GM12878 (cell line): ENCODE measurements around the gene CATSPERD. TPM values are rescaled to one million over a fixed set of nuclear protein-coding genes. Genes with fewer than 3 reads are reported as not detected.

Source experiments
- ATAC-seq: fragments of 200-7000 bp; cut with Tn5 transposase; 3 replicates; pipeline ENCODE4 v1.9.1; 2020; ENCODE audit warnings: mild to moderate bottlenecking, moderate library complexity
- BruUV-seq: library from RNA; stranded (reverse); fragments of 400-500 nt; replicated peaks from 2 replicates; lab custom pipeline; 2021; lab: Mats Ljungman, UMichigan
- CTCF ChIA-PET: fragments of 300-600 bp; sonication (Branson Sonifier 250); formaldehyde crosslinking; extraction: SDS; loops from one replicate; lab custom pipeline; 2021; ENCODE audit warnings: inconsistent platforms; lab: Yijun Ruan, JAX
- POLR2A ChIA-PET: fragments of 350-600 bp; formaldehyde crosslinking; extraction: SDS; loops from one replicate; lab custom pipeline; 2021; ENCODE audit warnings: inconsistent platforms; lab: Charles Lee
- RAD21 ChIA-PET: fragments of 300-600 bp; sonication (Branson Sonifier 250); formaldehyde crosslinking; loops from one replicate; lab custom pipeline; 2023; ENCODE audit warnings: antibody characterized with exemption; ENCODE audit not compliant: unreplicated experiment; lab: Charles Lee
- SMC1A ChIA-PET: fragments of 300-600 bp; sonication (Branson Sonifier 250); formaldehyde crosslinking; loops from one replicate; lab custom pipeline; 2023; ENCODE audit not compliant: unreplicated experiment, uncharacterized antibody; lab: Charles Lee
- DNase-seq: peaks from one replicate; pipeline ENCODE4 v3.0.0-alpha.2; 2011; ENCODE audit warnings: low read depth, low spot score
- FAIRE-seq: peaks from 3 replicates; lab custom pipeline; 2011; peaks lifted over from hg19 to GRCh38; lab: Jason Lieb, UNC
- H2AFZ ChIP-seq: 2 replicates; pipeline ENCODE4 v1.6.0; 2011; ENCODE audit warnings: low read depth, low read length, control low read depth; ENCODE audit not compliant: control insufficient read depth
- H3K27ac ChIP-seq: 2 replicates; pipeline ENCODE4 v1.5.1; 2011; ENCODE audit warnings: control low read depth; ENCODE audit not compliant: control insufficient read depth, insufficient read depth
- H3K27me3 ChIP-seq, 2 experiments: replicated peaks in 1 of 2; 2 replicates each; pipeline versions ENCODE4 v1.6.0 to v1.6.1; 2011; ENCODE audit warnings: low read length in 1 of 2; ENCODE audit not compliant: control insufficient read depth in 2 of 2, insufficient read depth in 2 of 2
- H3K36me3 ChIP-seq, 2 experiments: 2 replicates each; pipeline ENCODE4 v1.5.1; 2011; ENCODE audit warnings: low read length in 1 of 2; ENCODE audit not compliant: control insufficient read depth in 2 of 2, insufficient read depth in 2 of 2
- H3K4me1 ChIP-seq: 2 replicates; pipeline ENCODE4 v1.6.1; 2011; ENCODE audit warnings: mild to moderate bottlenecking, low read length, moderate library complexity, mixed read lengths; ENCODE audit not compliant: control insufficient read depth, insufficient read depth
- H3K4me2 ChIP-seq: 2 replicates; pipeline ENCODE4 v1.6.0; 2011; ENCODE audit warnings: control low read depth; ENCODE audit not compliant: control insufficient read depth, insufficient read depth
- H3K4me3 ChIP-seq: fragments of 200-600 bp; sonication (generic); 2 replicates; pipeline ENCODE4 v1.5.1; 2016
- H3K79me2 ChIP-seq: 2 replicates; pipeline ENCODE4 v1.6.0; 2011; ENCODE audit warnings: low read length; ENCODE audit not compliant: control insufficient read depth, insufficient read depth
- H3K9ac ChIP-seq: 2 replicates; pipeline ENCODE4 v1.8.0; 2011; ENCODE audit warnings: low read length, control low read depth, mixed read lengths; ENCODE audit not compliant: control insufficient read depth, insufficient read depth
- H3K9me3 ChIP-seq: replicated peaks from 3 replicates; pipeline ENCODE4 v1.5.1; 2011; ENCODE audit warnings: mild to moderate bottlenecking, low read length; ENCODE audit not compliant: control insufficient read depth, insufficient read depth
- H4K20me1 ChIP-seq: 2 replicates; pipeline ENCODE4 v1.6.0; 2011; ENCODE audit not compliant: control insufficient read depth, insufficient read depth
- BRCA1 ChIP-seq: IDR thresholded peaks from 2 replicates; pipeline ENCODE4 v1.6.1; 2011; ENCODE audit warnings: low read depth, low read length, improper control_type of control experiment
- HDAC2 ChIP-seq: fragments of 200-600 bp; sonication (generic); IDR thresholded peaks from 2 replicates; pipeline ENCODE4 v1.6.1; 2017
- POLR2A ChIP-seq: IDR thresholded peaks from 2 replicates; pipeline ENCODE4 v1.6.1; 2011; ENCODE audit warnings: low read depth, mild to moderate bottlenecking, low read length
- RBBP5 ChIP-seq: fragments of 200-600 bp; sonication (generic); conservative IDR thresholded peaks from 2 replicates; pipeline ENCODE4 v1.6.1; 2016
- WGBS: methylation state at CpG from one replicate; pipeline ENCODE4 v1.1.6; 2016; ENCODE audit warnings: low lambda C conversion rate; ENCODE audit not compliant: insufficient replicate concordance, insufficient coverage; ENCODE audit errors: missing lambda C conversion rate; 5-methylcytosine and 5-hydroxymethylcytosine counted together
- in situ Hi-C: fragments of 300-500 bp; cut with MboI; formaldehyde crosslinking; loops from 9 replicates; pipeline ENCODE4 v1.14.3; 2018; ENCODE audit warnings: mixed read lengths
- intact Hi-C: fragments of 100-400 bp; cut with micrococcal nuclease; formaldehyde crosslinking; loops from one replicate; pipeline ENCODE4 v1.14.2; 2022; ENCODE audit not compliant: unreplicated experiment
- polyA plus RNA-seq, 11 experiments: library from polyadenylated mRNA; depleted of rRNA in 4 of 11; unstranded in 6 of 11; stranded (reverse) in 5 of 11; fragments of >200 nt; fragmentation: Nextera tagmentation in 4 of 11; fragmentation: Illumina TruSeq in 1 of 11; extraction: Ambion mirVana in 4 of 11; extraction: Trizol in 1 of 11; gene quantifications; 1 replicate in 1 of 11; 2 replicates in 10 of 11; pipeline versions ENCODE4 v1.2.1 to v1.2.3, GENCODE V29; 2011 to 2016; ENCODE audit warnings: inconsistent platforms in 2 of 11, missing spikeins in 2 of 11, low read depth in 1 of 11
- total RNA-seq, 4 experiments: library from RNA; depleted of rRNA in 3 of 4; stranded (reverse); fragments of >200 nt in 3 of 4; fragmentation: Illumina TruSeq in 1 of 4; extraction: Trizol in 1 of 4; gene quantifications; 2 replicates each; pipeline versions ENCODE4 v1.2.1 to v1.2.3, GENCODE V29; 2013 to 2021

Gene CATSPERD
- total and polyA plus RNA-seq, 10 of the 15 experiments (the other 5 are each of a cell fraction or from before 2014, with no cell fraction given): 0.02 to 0.38 (median 0.11) TPM; not detected in 5

DNA sequence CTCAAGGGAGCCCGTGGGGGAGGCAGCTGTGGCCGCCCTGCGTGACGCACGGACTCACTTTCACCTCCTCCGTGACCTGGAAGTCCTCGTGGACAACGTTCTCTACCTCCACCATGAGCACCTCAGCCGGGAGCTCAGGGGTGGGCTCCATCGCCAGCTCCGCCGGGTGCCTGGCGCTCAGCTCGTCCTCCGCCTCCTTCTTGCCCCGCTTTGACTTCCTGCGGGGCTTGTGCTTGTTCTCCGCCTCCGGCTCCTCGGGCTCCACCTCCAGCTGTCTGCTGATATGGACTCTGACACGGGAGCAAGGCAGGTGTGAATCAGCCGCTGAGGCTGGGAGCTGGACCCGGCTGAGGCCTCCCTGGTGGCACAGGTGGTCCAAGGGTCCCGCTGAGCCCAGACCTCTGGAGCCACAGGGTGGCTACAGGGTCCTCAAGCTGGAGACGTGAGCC is 8.7 kb upstream of the CATSPERD start:
- intact Hi-C loops: no loop called here
- 92% methylated on average over 25 of the region's 25 CpGs for whole genome bisulfite sequencing

DNA sequence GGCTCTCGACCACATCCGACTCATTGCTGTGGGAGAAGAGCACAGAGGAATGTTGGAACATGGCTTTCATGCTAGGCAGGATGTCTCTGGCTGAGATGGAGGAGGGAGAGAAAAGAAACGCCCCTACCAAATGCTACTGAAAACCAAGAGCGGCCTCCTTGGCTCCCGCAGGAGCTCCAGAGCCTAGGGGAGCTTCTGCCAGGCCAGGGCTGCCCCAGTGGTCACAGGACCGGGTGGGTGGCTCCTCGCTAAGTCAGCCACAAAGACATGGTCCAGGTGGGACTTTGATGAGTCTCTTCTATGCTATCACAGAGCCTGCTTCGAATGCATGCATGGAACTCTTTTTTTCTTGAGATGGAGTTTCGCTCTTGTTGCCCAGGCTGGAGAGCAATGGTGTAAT is 7.2 kb upstream of the CATSPERD start:
- Histone ChIP-seq H3K4me2 (no peak overlapping the region), H2AFZ (no peak overlapping the region), H3K36me3 (peaks cover 20 to 28% of the 10 kb centered on the region in 2 experiments; a peak in 3 of 4 replicates), H3K9ac (no peak overlapping the region), H3K27ac (no peak overlapping the region), H3K4me1 (peaks cover 4% of the 10 kb centered on the region), H3K9me3 (no peaks in the 10 kb centered on the region), H4K20me1 (0 out of 2 replicates have a peak, but pooled peaks cover 3% of the 10 kb centered on the region)
- DNase-seq: no peak
- intact Hi-C loops: no loop called here
- no TSS peak for BruUV-seq
- RAD21 ChIA-PET: no interaction called here
- TF ChIP-seq RBBP5 (no peak), HDAC2 (no peak)
- TF ChIP-seq, all 136 proteins: peak for 0
- ChIA-PET CTCF (no interaction called here), POLR2A (no interaction called here), SMC1A (no interaction called here)
- Histone ChIP-seq H3K27me3 (no peaks in the 10 kb centered on the region), H3K79me2 (peaks cover 29% of the 10 kb centered on the region), H3K4me3 (no peak overlapping the region)
- ATAC-seq (no peak), FAIRE-seq (no peak)
- WGBS: 95% methylated on average over 8 of the region's 9 CpGs
- in situ Hi-C loops: no loop called here

More for the DNA sequence above, 8.7 kb upstream of the CATSPERD start:
- H4K20me1 ChIP-seq: 0 out of 2 replicates have a peak, but pooled peaks cover 3% of the 10 kb centered on the region
- POLR2A ChIA-PET: no interaction called here
- peaks cover 20 to 41% of the 10 kb centered on the region in 2 experiments; a peak in 3 of 4 replicates for H3K36me3 ChIP-seq
- TF ChIP-seq BRCA1: no peak
- TF ChIP-seq POLR2A: peak; percentile 35; the same call in 1 of the 2 replicates
- TF ChIP-seq, all 136 proteins: peak for 1
- Histone ChIP-seq H3K4me3 (no peak overlapping the region), H3K4me1 (no peaks in the 10 kb centered on the region), H2AFZ (no peak overlapping the region), H3K27me3 (no peaks in the 10 kb centered on the region), H3K9me3 (no peaks in the 10 kb centered on the region), H3K9ac (no peak overlapping the region), H3K27ac (no peak overlapping the region), H3K4me2 (no peak overlapping the region), H3K79me2 (peaks cover 17% of the 10 kb centered on the region)
- ChIA-PET SMC1A (no interaction called here), CTCF (interaction anchor here (1.0 kb wide), 1 partner anchor 22 kb away, joined by 3 read pairs; the partner anchor contains the start of gene RPL36), RAD21 (no interaction called here)
- in situ Hi-C loops: no loop called here
- no TSS peak for BruUV-seq
- FAIRE-seq: no peak
- ATAC-seq: no peak
- DNase-seq: no peak
